ENCODE data around the gene BCAS3.
"Not testable (repeated sequence)": the region's sequence is repeated elsewhere in the genome, so short reads cannot be mapped to it uniquely, and the experiment has no call there.

The BCAS3 gene

DNA sequence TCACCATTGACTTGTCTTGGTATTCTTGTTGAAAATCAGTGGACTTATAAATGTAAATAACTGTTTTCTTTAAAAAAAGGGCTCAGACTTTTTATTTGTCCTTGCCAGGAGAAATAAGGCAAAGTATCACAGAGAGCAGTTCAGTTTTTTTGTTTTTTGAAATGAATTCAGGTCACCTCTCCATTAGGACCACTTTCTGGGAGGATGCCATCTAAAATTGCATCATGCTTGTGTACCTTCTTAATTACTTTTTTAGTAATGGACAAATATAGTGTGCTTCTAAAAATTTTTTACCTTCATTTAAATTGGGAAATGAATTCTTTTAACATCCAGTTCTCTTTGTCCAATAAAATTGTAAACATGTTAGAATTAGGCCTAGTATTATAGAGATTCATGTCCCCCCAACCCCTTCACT, 210.0 kb downstream of the BCAS3 start:
- DNase-seq (ENCODE audit: low read depth): no peak

GRCh38 chr17:60888812-60889709, 211.4 kb downstream of the BCAS3 start:
- no peak for DNase-seq (ENCODE audit: low read depth)

DNA sequence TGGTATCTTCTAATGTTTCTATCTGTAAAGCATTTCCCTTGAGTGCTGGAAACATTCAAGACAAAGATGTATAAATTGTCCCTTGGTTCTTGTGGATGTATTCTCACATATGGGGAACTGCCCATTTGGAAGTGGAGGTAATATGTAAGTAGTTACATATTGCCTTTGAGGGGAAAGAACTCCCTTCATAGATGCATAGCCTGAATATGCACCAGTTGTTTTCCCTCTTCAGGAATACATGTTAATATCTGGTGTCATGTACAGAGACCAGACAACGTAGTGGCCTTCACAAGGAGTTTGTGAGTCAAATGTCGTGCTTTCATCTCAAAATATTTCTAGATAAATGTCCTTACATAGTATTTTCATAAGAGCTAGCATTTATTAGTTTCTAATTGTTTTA, 213.5 kb downstream of the BCAS3 start:
- no peak for DNase-seq (ENCODE audit: low read depth)

- DNase-seq (ENCODE audit: low read depth): no peak
Observed at GRCh38 chr17:60893475-60893874, 215.8 kb downstream of the BCAS3 start.

DNA sequence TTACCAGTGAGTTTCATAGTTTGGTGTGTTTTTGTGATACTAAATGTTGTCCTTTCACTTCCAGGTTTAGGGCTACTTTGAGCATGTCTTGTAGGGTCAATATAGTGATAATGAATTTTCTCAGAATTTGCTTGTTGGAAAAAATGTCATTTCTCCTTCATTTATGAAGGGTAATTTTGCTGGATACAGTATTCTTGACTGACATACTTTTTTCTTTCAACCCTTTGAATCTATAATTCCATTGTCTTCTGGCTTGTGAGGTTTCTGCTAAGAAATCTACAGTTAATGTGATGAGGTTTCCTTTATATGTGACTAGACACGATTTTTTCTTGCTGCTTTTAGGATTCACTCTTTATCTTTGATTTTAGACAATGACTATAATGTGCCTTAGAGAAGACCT, 219.3 kb downstream of the BCAS3 start:
- DNase-seq (ENCODE audit: low read depth): no peak

DNA sequence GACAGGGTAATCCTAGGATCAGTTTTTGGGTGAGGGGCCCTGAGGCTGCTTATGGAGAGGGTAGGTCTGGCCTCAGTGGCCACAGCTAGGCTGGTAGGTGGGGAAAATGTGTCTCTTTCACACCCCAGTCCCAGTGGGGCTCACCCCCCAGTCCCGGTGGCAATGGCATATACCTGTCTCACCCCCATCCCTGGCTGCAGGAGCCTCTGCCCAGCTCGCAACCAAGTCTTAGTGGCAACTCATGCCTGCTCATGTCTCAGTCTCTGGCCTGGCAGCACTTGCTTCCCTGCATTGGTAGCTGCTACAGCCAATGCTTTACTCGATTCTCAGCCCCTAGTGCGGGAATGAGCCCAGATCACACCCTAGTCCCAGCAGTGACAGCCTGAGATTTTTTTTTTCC, 221.5 kb downstream of the BCAS3 start:
- DNase-seq (ENCODE audit: low read depth): no peak

DNA sequence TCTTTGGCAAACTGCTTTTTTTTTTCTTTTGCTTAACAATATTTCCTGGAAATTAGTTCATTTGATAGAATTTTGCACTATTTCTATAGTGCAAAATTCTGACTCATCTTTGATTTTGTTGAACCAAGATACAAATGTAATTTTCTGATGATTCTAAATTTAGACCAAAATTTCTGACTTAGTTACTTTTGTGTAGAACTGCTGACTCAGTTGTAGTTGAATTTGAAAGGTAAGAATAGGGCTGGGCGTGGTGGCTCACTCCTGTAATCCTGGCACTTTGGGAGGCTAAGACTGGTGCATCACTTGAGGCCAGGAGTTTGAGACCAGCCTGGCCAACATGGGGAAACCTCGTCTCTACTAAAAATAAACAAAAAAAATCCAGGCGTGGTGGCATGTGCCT, 223.0 kb downstream of the BCAS3 start:
- no peak for DNase-seq (ENCODE audit: low read depth)

DNA sequence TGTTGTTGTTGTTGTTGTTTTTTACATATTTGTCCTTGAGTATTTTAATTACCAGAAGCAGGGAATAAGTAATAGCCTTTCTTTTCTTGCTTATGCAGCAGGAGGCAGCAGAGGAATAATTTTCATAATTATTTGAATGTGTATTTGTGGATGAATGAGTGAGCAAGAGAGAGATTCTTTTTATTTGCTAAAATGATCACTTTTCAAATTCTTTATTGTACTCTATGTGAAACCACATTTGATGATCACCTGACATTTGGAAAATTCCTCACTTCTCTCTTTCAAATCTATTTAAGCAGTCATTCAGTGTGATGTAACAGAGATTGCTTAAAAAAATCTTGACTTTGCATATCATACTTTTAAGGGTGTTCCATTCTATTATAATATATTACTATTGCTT, 223.6 kb downstream of the BCAS3 start:
- no peak for DNase-seq (ENCODE audit: low read depth)

GRCh38 chr17:60901806-60902205, 224.2 kb downstream of the BCAS3 start:
- DNase-seq (ENCODE audit: low read depth): no peak

DNA sequence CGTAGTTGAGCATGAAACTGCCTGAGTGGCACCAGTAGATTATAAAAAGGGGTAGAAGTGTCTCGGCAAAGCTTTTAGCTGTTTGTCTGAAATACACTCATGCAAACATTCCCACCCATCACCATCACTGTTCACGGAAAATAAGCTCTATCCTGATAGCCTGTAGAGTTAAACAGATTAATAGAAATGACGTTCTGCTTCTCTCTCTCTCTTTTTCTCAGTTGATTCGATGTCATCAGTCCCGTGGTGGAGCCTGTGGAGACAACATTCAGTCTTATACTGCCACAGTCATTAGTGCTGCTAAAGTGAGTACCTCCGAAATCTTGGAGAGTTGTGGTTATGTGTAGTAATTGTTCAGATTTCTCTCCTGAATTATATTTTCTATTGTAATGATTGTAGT, 224.7 kb downstream of the BCAS3 start:
- no peak for DNase-seq (ENCODE audit: low read depth)

GRCh38 chr17:60904582-60904981, 226.9 kb downstream of the BCAS3 start:
- no peak for DNase-seq (ENCODE audit: low read depth)

DNA sequence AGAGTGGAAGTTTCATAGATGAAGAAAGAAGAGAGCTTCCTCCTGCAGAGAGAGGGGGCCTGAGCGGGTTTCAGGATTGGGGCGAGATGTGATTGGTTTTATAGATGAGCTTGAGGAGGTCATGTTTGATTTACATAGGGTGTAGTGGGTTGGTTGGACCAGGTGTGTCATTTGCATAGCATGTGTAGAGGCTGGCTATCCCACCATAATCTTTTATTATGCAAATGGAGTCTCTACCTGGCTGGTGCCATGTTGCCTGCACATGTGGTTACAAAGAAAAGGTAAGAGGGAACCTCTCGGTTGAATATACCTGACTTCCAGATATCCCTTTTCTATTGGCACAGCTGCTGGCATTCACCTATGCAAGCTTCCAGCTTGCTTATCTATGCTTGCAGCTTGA, 228.1 kb downstream of the BCAS3 start:
- DNase-seq (ENCODE audit: low read depth): no peak

DNA sequence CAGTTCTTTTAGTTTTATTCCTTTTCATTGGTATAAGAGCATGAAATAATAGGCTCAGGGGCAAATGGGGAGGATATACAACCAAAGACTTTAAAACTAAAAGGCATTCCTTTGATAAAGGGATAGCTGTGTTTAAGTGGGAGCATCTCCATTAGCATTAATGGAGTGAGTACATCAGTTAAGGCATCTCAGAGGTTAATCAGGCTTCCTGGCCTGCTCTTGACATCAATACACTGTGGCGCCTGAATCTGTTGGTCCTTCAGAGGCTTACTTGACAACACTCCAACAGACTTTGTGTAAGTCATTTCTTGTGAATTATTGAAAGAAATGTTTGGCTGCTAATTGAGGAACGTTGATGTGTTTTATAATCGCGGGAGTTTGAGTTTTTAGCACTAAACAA, 230.7 kb downstream of the BCAS3 start:
- no peak for DNase-seq (ENCODE audit: low read depth)

GRCh38 chr17:60909405-60909804, 231.8 kb downstream of the BCAS3 start:
- no peak for DNase-seq (ENCODE audit: low read depth)

GRCh38 chr17:60910415-60910814, 232.8 kb downstream of the BCAS3 start:
- DNase-seq (ENCODE audit: low read depth): no peak

DNA sequence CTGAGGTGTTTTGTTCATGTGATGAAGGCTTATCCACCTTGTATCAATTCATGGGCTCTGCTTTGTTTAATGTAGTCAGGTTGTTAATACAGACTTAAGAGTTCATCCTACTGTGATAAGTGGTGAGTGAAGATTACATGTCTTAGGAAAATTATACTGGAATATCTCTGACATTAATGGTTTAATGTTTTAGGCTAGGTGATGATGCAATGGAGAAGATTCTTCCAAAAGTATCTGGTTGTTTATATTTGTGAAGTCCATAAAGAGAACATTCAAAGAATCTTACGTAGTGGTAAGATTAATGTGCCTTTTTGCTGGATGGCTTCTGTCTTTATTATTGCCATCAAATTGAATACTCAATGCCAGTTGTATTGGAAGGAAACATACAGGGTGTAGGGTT, 236.4 kb downstream of the BCAS3 start:
- DNase-seq (ENCODE audit: low read depth): no peak

- DNase-seq (ENCODE audit: low read depth): no peak
Observed at GRCh38 chr17:60916043-60916442, 238.4 kb downstream of the BCAS3 start.

DNA sequence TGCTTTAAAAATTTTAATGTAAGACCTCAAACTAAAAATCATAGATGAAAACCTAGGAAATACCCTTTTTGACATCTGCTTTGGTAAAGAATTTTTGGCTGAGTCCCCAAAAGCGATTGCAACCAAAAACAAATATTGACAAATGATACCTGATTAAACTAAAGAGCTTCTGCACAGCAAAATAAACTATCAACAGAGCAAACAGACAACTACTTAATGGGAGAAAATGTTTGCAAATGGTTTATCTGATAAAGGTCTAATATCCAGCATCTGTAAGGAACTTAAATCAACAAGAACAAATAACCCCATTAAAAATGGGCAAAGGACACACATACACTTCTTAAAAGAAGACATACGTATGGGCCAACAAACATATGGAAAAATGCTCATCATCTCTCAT, 242.5 kb downstream of the BCAS3 start:
- DNase-seq (ENCODE audit: low read depth): no peak

GRCh38 chr17:60923000-60923399, 245.3 kb downstream of the BCAS3 start:
- no peak for DNase-seq (ENCODE audit: low read depth)

- DNase-seq (ENCODE audit: low read depth): no peak
Observed at GRCh38 chr17:60926466-60927183, 249.0 kb downstream of the BCAS3 start.

DNA sequence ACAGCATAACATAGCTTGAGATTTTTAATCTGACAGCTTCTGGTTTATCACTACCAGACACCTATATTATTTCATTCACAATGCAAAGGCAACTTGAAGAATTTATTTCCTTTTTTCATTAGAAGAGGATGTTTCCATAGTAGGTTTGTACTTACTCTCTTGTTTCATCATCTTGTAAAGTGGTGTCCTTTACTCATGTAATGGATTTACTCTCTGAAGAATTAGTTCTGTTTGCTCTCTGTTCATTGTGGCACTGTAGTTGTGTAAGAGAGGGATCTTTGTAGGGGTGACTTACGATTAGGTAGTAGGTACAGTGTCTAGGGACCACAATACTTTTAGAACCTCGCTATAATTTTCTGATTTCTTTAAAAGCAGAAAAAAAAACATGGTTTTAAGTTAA, 256.1 kb downstream of the BCAS3 start:
- DNase-seq (ENCODE audit: low read depth): no peak

DNA sequence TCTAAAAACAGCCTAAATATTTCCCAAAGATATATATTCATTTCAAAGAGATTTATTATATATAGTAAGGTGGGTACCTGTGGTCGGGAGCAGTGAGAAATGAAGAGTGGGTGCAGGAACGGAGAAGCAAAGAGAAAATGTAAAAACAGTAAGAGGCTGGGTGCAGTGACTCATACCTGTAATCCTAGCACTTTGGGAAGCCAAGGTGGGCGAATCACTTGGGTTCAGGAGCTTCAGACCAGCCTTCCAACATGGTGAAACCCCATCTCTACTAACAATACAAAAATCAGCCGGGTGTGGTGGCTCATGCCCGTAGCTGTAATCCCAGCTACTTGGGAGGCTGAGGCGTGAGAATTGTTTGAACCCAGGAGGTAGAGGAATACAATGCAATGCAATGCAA, 257.1 kb downstream of the BCAS3 start:
- no peak for DNase-seq (ENCODE audit: low read depth)

GRCh38 chr17:60935991-60936390, 258.3 kb downstream of the BCAS3 start:
- DNase-seq (ENCODE audit: low read depth): not testable (repeated sequence)

- no peak for DNase-seq (ENCODE audit: low read depth)
Observed at GRCh38 chr17:60939318-60939717, 261.7 kb downstream of the BCAS3 start.

Measured in activated T-helper 9 cell treated with anti-CD3 and anti-CD28 coated beads, Interleukin-2, amount 50 U/mL, for 16 hours (primary cell).